ENCODE results near the gene FILIP1.
A peak's percentile ranks its signal among the peaks of the same experiment; 100 is the strongest.

The FILIP1 gene

GRCh38 chr6:75283907-75284631 is 209.5 kb downstream of the FILIP1 start:
- TF ChIP-seq CTCF (IDR thresholded peaks at IDR 0.05; ENCODE audit: borderline replicate concordance, insufficient read depth, low read depth, low read length) = no peak
- H3K4me3 ChIP-seq (ENCODE audit: low read depth, low read length) = peak overlapping the region; percentile 90

- TF ChIP-seq CTCF (IDR thresholded peaks at IDR 0.05; ENCODE audit: borderline replicate concordance, insufficient read depth, low read depth, low read length) = no peak
Measured at GRCh38 chr6:75282706-75283105, 210.9 kb downstream of the FILIP1 start.

GRCh38 chr6:75281653-75282052 is 211.9 kb downstream of the FILIP1 start:
- H3K4me3 ChIP-seq (ENCODE audit: low read depth, low read length) = no peak overlapping the region
- TF ChIP-seq CTCF (IDR thresholded peaks at IDR 0.05; ENCODE audit: borderline replicate concordance, insufficient read depth, low read depth, low read length) = no peak

More at GRCh38 chr6:75282706-75283105, 210.9 kb downstream of the FILIP1 start:
- H3K4me3 ChIP-seq (ENCODE audit: low read depth, low read length) = peak overlapping the region; percentile 13

DNA sequence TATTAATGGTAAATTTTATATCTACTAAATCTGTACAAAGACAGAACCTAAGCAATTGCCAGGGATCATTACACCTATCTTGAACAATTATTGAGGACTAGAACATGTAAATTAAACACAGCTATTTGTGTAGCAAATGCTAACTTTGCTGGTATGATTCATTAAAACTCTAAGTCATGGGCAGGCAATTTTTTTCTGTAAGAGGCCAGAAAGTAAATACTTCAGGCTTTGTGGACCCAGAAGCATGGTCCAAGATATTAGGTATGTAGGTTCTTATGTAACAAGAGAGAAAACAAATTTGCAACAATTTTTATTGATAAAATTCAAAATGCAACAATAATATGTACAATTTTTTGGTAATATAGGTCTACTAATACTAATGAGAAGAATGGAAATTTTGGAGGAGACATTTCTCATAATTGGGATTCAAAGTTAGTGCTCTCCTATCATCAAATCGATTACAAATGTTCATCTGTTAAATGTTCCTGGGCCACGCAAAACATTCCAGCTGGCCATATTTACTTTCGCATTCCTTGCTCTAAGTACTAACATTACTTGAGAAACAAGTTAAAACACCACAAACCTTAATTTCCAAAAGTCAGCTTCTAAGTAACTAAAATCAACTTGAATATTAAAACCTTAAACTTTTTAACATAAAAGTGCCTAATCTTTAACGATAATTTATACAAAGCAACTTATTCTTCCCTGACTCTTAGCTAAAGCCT is 213.3 kb downstream of the FILIP1 start:
- no peak overlapping the region for H3K4me3 ChIP-seq (ENCODE audit: low read depth, low read length)
- TF ChIP-seq CTCF (IDR thresholded peaks at IDR 0.05; ENCODE audit: borderline replicate concordance, insufficient read depth, low read depth, low read length) = no peak

GRCh38 chr6:75279418-75279817 is 214.2 kb downstream of the FILIP1 start:
- no peak overlapping the region for H3K4me3 ChIP-seq (ENCODE audit: low read depth, low read length)

GRCh38 chr6:75278474-75279077 is 215.0 kb downstream of the FILIP1 start:
- no peak for TF ChIP-seq CTCF (IDR thresholded peaks at IDR 0.05; ENCODE audit: borderline replicate concordance, insufficient read depth, low read depth, low read length)
- H3K4me3 ChIP-seq (ENCODE audit: low read depth, low read length) = no peak overlapping the region

More at GRCh38 chr6:75279418-75279817, 214.2 kb downstream of the FILIP1 start:
- no peak for TF ChIP-seq CTCF (IDR thresholded peaks at IDR 0.05; ENCODE audit: borderline replicate concordance, insufficient read depth, low read depth, low read length)

All from GM12875 (cell line).